HUES64 (cell line): ENCODE data around the gene ACACB.

Source experiments
- H3K27ac ChIP-seq: 2 replicates; pipeline ENCODE4 v1.7.0; 2013; ENCODE audit warnings: low read depth, low read length, inconsistent platforms
- H3K27me3 ChIP-seq: 2 replicates; pipeline ENCODE4 v1.6.1; 2013; ENCODE audit warnings: mild to moderate bottlenecking, low read length; ENCODE audit not compliant: insufficient read depth
- H3K36me3 ChIP-seq: 2 replicates; pipeline ENCODE4 v1.6.1; 2013; ENCODE audit warnings: mild to moderate bottlenecking, low read length; ENCODE audit not compliant: insufficient read depth
- H3K4me1 ChIP-seq: 2 replicates; pipeline ENCODE4 v1.6.1; 2013; ENCODE audit warnings: mild to moderate bottlenecking, low read length, moderate library complexity; ENCODE audit not compliant: insufficient read depth
- H3K4me3 ChIP-seq: 2 replicates; pipeline ENCODE4 v1.5.1; 2013; ENCODE audit warnings: mild to moderate bottlenecking, low read length, moderate library complexity
- H3K9ac ChIP-seq: 2 replicates; pipeline ENCODE4 v1.6.1; 2013; ENCODE audit warnings: mild to moderate bottlenecking, low read depth, low read length
- H3K9me3 ChIP-seq: 2 replicates; pipeline ENCODE4 v1.6.1; 2013; ENCODE audit warnings: low read depth, low read length; ENCODE audit not compliant: insufficient read depth
- WGBS: fragments of 150-250, 120-280 bp; methylation state at CpG from one replicate; pipeline ENCODE4 v1.1.7; 2013; ENCODE audit warnings: missing lambda C conversion rate; 5-methylcytosine and 5-hydroxymethylcytosine counted together

The ACACB gene

DNA sequence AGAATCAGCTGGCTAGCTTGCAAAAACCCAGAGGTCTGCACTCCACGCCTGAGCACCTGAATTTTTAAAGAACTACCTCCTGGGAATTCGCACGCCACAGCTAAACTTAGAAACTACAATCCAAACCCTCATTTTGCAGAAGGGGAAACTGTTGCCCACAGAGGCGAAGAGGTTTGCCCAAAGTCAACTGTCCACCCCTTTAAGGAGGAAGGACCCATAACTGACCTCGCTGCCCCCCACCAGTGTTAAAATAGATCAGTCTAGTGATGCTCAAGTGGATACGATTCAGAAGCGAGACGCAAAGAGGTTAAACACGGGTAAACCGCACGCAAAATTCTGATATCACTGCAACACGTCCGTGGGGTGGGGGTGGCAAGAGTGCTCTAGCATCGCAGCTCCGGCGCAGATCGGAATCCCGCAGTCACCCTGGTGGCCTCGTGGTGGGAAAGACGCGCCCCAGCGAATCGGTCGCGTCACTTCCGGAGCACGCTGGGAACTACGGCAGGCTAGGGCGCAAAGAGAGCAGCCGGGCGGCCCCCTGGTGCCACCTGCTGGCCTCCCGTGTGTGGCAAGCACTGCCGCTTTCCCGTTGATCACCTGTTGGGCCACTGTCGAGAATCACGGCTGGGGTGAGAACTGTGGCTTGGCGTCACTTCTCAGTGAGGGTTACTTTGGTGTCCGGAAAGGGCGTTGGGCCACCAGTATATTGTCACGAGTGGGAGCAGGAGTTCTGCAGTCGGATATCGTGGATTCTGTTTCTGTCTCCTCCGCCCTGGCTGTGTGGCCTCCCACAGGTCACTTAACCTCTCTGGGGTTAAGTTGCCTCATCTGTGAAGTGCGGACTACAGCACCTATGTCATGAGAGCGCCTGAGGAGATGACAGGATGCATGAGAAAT, 23.1 kb upstream of the ACACB start, which contains the start of gene ALKBH2:
ALKBH2 (minus strand) TSS at position 451 of the 897 bp plus-strand sequence. CDS start 686 bp downstream, outside the sequence.
- Histone ChIP-seq H3K4me1 (0 out of 2 replicates have a peak, but pooled peaks cover 3% of the 10 kb centered on the region), H3K36me3 (peaks cover 21% of the 10 kb centered on the region), H3K4me3 (peak within 1 kb of the TSS; percentile 48), H3K27ac (no peak within 1 kb of the TSS), H3K9me3 (no peaks in the 10 kb centered on the region), H3K9ac (peak within 1 kb of the TSS; percentile 53), H3K27me3 (peaks cover 5% of the 10 kb centered on the region)
- 24% methylated on average over 44 of the region's 45 CpGs for whole genome bisulfite sequencing

DNA sequence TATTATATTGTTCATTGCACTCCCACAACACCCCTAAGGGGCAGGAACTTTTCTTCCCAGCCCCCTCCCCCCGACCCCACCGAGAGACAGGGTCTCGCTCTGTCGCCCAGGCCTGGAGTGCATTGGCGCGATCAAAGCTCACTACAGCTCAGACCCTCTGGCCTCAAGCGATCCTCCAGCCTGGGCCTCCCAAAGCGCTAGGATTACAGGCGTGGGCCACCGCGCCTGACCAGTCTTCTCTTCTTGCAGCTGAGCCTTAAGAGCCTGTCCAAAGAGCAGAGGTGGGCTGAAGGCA, 19.3 kb upstream of the ACACB start:
- Histone ChIP-seq H3K4me3 (peak overlapping the region; percentile 86), H3K4me1 (0 out of 2 replicates have a peak, but pooled peaks cover 10% of the 10 kb centered on the region), H3K27ac (peak overlapping the region; percentile 59; the same call in 1 of the 2 replicates), H3K27me3 (peaks cover 5% of the 10 kb centered on the region), H3K9ac (peak overlapping the region; percentile 93), H3K9me3 (no peaks in the 10 kb centered on the region), H3K36me3 (peaks cover 36% of the 10 kb centered on the region)
- 39% methylated on average over 11 of the region's 11 CpGs for WGBS

DNA sequence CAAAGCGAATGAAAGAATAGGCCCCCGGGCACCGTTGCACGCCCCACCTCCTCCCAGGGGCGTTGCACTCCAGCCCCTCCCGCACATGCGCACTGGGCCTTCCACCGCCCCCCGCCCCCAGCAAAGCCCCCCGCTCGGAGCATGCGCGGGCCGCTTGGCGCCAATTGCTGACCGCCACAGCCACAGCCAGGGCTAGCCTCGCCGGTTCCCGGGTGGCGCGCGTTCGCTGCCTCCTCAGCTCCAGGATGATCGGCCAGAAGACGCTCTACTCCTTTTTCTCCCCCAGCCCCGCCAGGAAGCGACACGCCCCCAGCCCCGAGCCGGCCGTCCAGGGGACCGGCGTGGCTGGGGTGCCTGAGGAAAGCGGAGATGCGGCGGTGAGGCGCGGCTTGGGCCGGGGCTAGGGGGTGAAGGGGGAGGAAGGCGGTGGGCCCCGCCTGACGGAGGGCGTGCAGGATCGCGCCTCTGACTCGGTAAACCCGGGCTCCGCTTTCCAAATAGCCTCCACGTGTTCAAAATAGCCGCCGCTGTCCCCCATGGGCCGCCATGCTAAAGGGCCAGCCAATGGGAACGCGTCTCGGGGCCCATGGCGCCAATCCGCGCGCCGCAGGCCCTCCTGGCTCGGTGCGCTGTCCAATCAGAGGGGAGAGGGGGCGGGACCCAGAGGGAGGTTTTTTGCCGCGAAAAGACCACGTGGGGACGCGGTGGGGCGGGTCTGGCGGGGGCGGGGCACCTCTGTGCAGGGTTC, 18.8 kb upstream of the ACACB start, which contains the start of gene UNG:
UNG (plus strand) TSS at position 163 of the 748 bp plus-strand sequence; CDS start at position 246, 83 bp downstream.
- Histone ChIP-seq H3K9me3 (no peaks in the 10 kb centered on the region), H3K4me3 (peak within 1 kb of the TSS; percentile 86), H3K36me3 (peaks cover 41% of the 10 kb centered on the region), H3K27me3 (peaks cover 5% of the 10 kb centered on the region), H3K9ac (peak within 1 kb of the TSS; percentile 93), H3K4me1 (0 out of 2 replicates have a peak, but pooled peaks cover 10% of the 10 kb centered on the region), H3K27ac (peak within 1 kb of the TSS; percentile 90)
- WGBS: under 1% methylated on average over 71 of the region's 71 CpGs

DNA sequence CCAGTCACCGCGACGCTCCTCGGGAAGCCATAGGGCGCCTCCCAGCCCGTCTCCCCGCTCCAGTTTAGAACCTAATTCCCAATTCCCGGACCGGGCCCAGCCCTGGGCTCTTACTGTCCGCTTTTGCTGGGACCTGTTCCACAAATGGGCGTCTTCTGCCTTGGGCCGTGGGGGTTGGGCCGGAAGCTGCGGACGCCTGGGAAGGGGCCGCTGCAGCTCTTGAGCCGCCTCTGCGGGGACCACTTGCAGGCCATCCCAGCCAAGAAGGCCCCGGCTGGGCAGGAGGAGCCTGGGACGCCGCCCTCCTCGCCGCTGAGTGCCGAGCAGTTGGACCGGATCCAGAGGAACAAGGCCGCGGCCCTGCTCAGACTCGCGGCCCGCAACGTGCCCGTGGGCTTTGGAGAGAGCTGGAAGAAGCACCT, 18.2 kb upstream of the ACACB start:
- Histone ChIP-seq H3K4me1 (0 out of 2 replicates have a peak, but pooled peaks cover 7% of the 10 kb centered on the region), H3K27me3 (peaks cover under 1% of the 10 kb centered on the region), H3K9me3 (no peaks in the 10 kb centered on the region), H3K27ac (peak overlapping the region; percentile 72), H3K9ac (peak overlapping the region; percentile 87), H3K36me3 (peaks cover 46% of the 10 kb centered on the region), H3K4me3 (peak overlapping the region; percentile 86)
- WGBS: under 1% methylated on average over 32 of the region's 32 CpGs

DNA sequence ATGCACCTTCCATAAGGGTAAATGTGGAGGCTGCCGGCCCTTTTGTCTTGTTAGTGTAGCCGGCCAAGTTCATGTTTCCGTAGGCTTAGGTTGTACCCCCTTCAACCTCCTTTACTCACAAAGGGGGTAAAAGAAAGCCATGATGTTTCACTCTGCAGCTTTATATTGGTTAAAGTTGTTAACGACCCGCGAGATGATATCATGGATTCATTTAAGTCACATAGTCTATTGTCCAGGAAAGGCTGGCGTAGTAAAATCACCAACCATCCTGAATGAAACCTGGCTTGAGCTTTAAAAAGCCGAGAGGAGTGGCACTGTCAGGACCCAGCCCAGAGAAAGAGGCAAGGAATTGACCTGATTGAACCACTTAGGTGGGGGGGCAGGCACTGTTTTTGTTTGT, 17.7 kb upstream of the ACACB start:
- Histone ChIP-seq H3K9me3 (no peaks in the 10 kb centered on the region), H3K4me3 (peak overlapping the region; percentile 86), H3K36me3 (peaks cover 51% of the 10 kb centered on the region), H3K4me1 (0 out of 2 replicates have a peak, but pooled peaks cover 7% of the 10 kb centered on the region), H3K27me3 (no peaks in the 10 kb centered on the region), H3K27ac (peak overlapping the region; percentile 72), H3K9ac (peak overlapping the region; percentile 87)
- 32% methylated on average over 6 of the region's 8 CpGs for WGBS

DNA sequence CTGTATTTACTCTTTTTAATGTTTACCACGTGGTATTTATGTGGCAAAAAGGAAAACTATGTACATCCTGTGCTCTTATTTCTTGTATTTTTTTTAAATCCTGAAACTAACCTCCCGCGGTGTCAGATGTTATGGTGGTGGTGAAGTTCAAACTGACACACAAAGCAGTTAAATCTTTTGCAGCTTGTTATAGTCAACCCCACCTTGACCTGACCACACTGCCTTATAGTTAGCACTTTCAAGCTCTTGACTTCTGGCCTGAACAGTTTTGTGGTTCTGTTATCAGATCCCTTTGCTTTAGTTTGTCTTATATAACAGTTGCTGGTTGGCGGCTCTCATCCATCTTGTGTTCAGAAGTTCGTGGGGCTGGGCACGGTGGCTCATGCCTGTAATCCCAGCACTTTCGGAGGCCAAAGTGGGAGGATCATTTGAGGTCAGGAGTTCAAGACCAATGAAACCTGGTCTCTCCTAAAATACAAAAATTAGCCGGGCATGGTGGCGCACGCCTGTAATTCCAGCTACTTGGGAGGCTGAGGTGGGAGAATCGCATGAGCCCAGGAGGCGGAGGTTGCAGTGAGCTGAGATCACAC, 16.9 kb upstream of the ACACB start:
- Histone ChIP-seq H3K4me3 (peak overlapping the region; percentile 86), H3K27ac (no peak overlapping the region), H3K9ac (no peak overlapping the region), H3K27me3 (no peaks in the 10 kb centered on the region), H3K36me3 (peaks cover 59% of the 10 kb centered on the region), H3K9me3 (no peaks in the 10 kb centered on the region), H3K4me1 (0 out of 2 replicates have a peak, but pooled peaks cover 7% of the 10 kb centered on the region)
- WGBS: 94% methylated on average over 12 of the region's 12 CpGs

DNA sequence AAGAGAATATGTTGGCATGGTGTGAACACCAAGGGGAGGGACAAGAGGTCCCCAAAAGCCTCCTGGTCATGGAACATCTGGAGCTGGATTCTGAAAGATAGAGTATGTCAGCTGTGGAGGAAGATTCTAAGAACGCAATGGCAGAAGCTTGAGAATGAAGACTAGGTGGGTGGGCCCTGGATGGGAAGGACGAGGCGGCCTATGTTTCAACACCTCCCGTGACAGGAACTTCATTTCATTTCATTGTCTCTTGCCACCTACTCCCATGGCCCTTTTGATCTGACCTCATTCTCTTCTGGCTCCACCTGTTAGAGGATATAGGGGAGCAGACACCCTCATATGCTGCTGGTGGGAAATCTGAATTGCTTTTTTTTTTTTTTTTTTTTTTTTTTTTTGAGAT, 15.6 kb upstream of the ACACB start:
- Histone ChIP-seq H3K9ac (no peak overlapping the region), H3K36me3 (peaks cover 71% of the 10 kb centered on the region), H3K27ac (no peak overlapping the region), H3K4me1 (0 out of 2 replicates have a peak, but pooled peaks cover 7% of the 10 kb centered on the region), H3K9me3 (no peaks in the 10 kb centered on the region), H3K4me3 (no peak overlapping the region), H3K27me3 (no peaks in the 10 kb centered on the region)
- 92% methylated on average over 4 of the region's 4 CpGs for WGBS

DNA sequence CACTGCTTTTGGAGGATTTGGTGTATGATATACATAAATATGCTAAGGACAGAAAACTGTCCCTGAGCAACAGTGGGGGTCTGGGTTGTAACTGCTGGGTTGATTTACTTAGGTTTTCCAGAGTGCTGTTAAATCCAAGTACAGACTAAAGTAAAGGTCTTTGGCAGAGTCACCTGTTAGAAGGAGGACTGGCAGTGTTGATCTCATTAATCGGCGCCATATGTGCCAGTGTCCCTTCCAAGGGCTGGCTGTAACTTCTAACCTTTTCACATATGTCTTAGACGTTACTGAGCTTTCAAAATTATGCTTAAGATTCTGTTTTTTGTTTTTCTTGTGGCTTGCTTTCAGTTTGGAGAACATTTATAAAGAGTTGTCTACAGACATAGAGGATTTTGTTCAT, 13.9 kb upstream of the ACACB start:
- H3K27ac ChIP-seq: no peak overlapping the region
- no peak overlapping the region for H3K4me3 ChIP-seq
- WGBS: 96% methylated on average over 3 of the region's 3 CpGs
- no peak overlapping the region for H3K9ac ChIP-seq
- H3K9me3 ChIP-seq: no peaks in the 10 kb centered on the region
- H3K36me3 ChIP-seq: peaks cover 87% of the 10 kb centered on the region
- no peaks in the 10 kb centered on the region for H3K27me3 ChIP-seq
- 0 out of 2 replicates have a peak, but pooled peaks cover 7% of the 10 kb centered on the region for H3K4me1 ChIP-seq

DNA sequence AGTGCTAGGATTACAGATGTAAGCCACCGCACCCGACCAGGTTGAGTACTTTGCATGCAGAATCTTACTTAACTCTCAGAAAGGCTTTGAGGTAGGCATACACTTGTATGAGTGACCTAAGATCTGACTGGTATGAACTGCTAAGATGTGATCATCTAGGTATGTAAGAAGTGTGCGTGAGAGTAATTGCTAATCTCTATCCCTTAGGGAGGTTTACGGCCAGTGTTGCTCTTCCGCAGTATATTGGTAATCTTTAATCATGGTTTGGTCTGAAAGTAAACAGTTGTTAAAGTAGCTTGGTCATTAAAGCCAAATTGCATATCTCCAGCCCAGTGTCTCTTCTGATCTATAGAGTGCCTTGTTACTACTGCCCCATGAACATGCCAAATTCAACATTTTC, 11.2 kb upstream of the ACACB start:
- Histone ChIP-seq H3K27me3 (no peaks in the 10 kb centered on the region), H3K36me3 (peaks cover 93% of the 10 kb centered on the region), H3K4me1 (peaks cover under 1% of the 10 kb centered on the region; the same call in 1 of the 2 replicates), H3K9ac (no peak overlapping the region), H3K4me3 (no peak overlapping the region), H3K27ac (no peak overlapping the region), H3K9me3 (no peaks in the 10 kb centered on the region)
- 97% methylated on average over 5 of the region's 5 CpGs for WGBS

DNA sequence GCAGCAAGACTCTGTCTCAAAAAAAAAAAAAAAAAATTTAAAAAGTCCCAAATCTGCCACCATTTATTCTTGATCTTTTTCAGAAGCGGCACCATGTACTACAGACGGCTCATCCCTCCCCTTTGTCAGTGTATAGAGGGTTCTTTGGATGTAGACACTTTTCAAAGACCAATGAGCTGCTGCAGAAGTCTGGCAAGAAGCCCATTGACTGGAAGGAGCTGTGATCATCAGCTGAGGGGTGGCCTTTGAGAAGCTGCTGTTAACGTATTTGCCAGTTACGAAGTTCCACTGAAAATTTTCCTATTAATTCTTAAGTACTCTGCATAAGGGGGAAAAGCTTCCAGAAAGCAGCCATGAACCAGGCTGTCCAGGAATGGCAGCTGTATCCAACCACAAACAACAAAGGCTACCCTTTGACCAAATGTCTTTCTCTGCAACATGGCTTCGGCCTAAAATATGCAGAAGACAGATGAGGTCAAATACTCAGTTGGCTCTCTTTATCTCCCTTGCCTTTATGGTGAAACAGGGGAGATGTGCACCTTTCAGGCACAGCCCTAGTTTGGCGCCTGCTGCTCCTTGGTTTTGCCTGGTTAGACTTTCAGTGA, 6.5 kb upstream of the ACACB start:
- H3K27me3 ChIP-seq: no peaks in the 10 kb centered on the region
- no peaks in the 10 kb centered on the region for H3K9me3 ChIP-seq
- H3K27ac ChIP-seq: no peak overlapping the region
- H3K9ac ChIP-seq: no peak overlapping the region
- H3K4me1 ChIP-seq: peaks cover 7% of the 10 kb centered on the region
- 91% methylated on average over 6 of the region's 6 CpGs for WGBS
- no peak overlapping the region for H3K4me3 ChIP-seq
- peaks cover 55% of the 10 kb centered on the region for H3K36me3 ChIP-seq
